Measurements from ENCODE around the gene SLC1A2.

- TF ChIP-seq BHLHE40 (IDR thresholded peaks at IDR 0.05; ENCODE audit: borderline replicate concordance) (no peak), TARDBP (IDR thresholded peaks at IDR 0.05) (no peak), ARNT (IDR thresholded peaks at IDR 0.05) (no peak), ELF4 (IDR thresholded peaks at IDR 0.05) (no peak), LEF1 (IDR thresholded peaks at IDR 0.05; ENCODE audit: borderline replicate concordance) (no peak), FOXM1 (IDR thresholded peaks at IDR 0.05; ENCODE audit: borderline replicate concordance) (no peak), SUZ12 (IDR thresholded peaks at IDR 0.05) (no peak), HDGF (IDR thresholded peaks at IDR 0.05; ENCODE audit: borderline replicate concordance) (no peak), NFRKB (IDR thresholded peaks at IDR 0.05) (no peak)
Observed at GRCh38 chr11:35334385-35335090, 84.8 kb downstream of the SLC1A2 start.

Data from HEK293T (cell line).